Spleen (tissue), 11 donors: ENCODE data around the gene PRND. TPM values are rescaled to one million over a fixed set of nuclear protein-coding genes. Genes with fewer than 3 reads are reported as not detected.

Experiments
- DNase-seq: peaks from one replicate; pipeline ENCODE4 v3.0.0-alpha.2; 2020
- H3K27ac ChIP-seq, 8 donors: fragments of 200-600 bp; sonication (generic) in 7 of 8; 1 replicate in 4 of 8; 2 replicates in 4 of 8; pipeline versions ENCODE4 v1.5.0 to v1.8.0; 2016 to 2021; ENCODE audit warnings: inconsistent platforms in 4 of 8, mild to moderate bottlenecking in 4 of 8, moderate library complexity in 1 of 8
- H3K27me3 ChIP-seq, 7 donors: fragments of 200-600 bp; sonication (generic) in 6 of 7; replicated peaks in 1 of 7; 1 replicate in 4 of 7; 2 replicates in 3 of 7; pipeline versions ENCODE4 v1.5.0 to v1.8.0; 2016 to 2021; ENCODE audit warnings: inconsistent platforms in 3 of 7, mild to moderate bottlenecking in 1 of 7
- H3K36me3 ChIP-seq, 6 donors: fragments of 200-600 bp; sonication (generic) in 5 of 6; 1 replicate in 4 of 6; 2 replicates in 2 of 6; pipeline versions ENCODE4 v1.5.0 to v1.8.0; 2016 to 2021; ENCODE audit warnings: inconsistent platforms in 2 of 6
- H3K4me1 ChIP-seq, 6 donors: fragments of 200-600 bp; sonication (generic) in 5 of 6; 1 replicate in 3 of 6; 2 replicates in 3 of 6; pipeline versions ENCODE4 v1.5.0 to v1.8.0; 2016 to 2021; ENCODE audit warnings: inconsistent platforms in 3 of 6
- H3K4me3 ChIP-seq, 8 donors: fragments of 200-600 bp; sonication (generic) in 7 of 8; 1 replicate in 4 of 8; 2 replicates in 4 of 8; pipeline versions ENCODE4 v1.5.0 to v1.8.0; 2016 to 2021; ENCODE audit warnings: inconsistent platforms in 4 of 8, mild to moderate bottlenecking in 4 of 8, moderate library complexity in 2 of 8
- H3K9me3 ChIP-seq, 8 donors: fragments of 200-600 bp; sonication (generic) in 7 of 8; 1 replicate in 4 of 8; 2 replicates in 4 of 8; pipeline versions ENCODE4 v1.5.0 to v1.8.0; 2016 to 2021; ENCODE audit warnings: inconsistent platforms in 4 of 8
- CTCF ChIP-seq, 11 experiments: fragments of 200-600 bp in 7 of 11; fragments of 450-650 bp in 4 of 11; sonication (generic) in 4 of 11; IDR thresholded peaks in 8 of 11; conservative IDR thresholded peaks in 3 of 11; 1 replicate in 7 of 11; 2 replicates in 4 of 11; pipeline versions ENCODE4 v1.4.0 to v1.8.0; 2016 to 2021; ENCODE audit warnings: antibody characterized with exemption in 11 of 11, inconsistent platforms in 4 of 11, mild to moderate bottlenecking in 1 of 11
- POLR2A ChIP-seq, 3 donors: fragments of 450-650 bp; IDR thresholded peaks; one replicate each; pipeline ENCODE4 v1.5.1; 2017; ENCODE audit warnings: antibody characterized with exemption in 3 of 3, mild to moderate bottlenecking in 1 of 3
- POLR2AphosphoS5 ChIP-seq, 3 donors: sonication (generic); formaldehyde crosslinking; IDR thresholded peaks; one replicate each; pipeline ENCODE4 v1.5.1; 2017; ENCODE audit warnings: antibody characterized with exemption in 3 of 3
- WGBS, 5 donors: extraction: QIAGEN DNeasy Blood & Tissue Kit in 3 of 5; methylation state at CpG; one replicate each; pipeline versions ENCODE4 v1.1.5 to v1.1.7; 2013 to 2018; 5-methylcytosine and 5-hydroxymethylcytosine counted together
- intact Hi-C: fragments of 100-400 bp; cut with DNase I; formaldehyde crosslinking; loops from one replicate; pipeline ENCODE4 v1.15.0; 2023; ENCODE audit warnings: low total_unique reads
- polyA plus RNA-seq, 3 donors: library from polyadenylated mRNA; stranded (reverse); fragments of 200-250 nt; gene quantifications; one replicate each; pipeline ENCODE4 v1.2.1, GENCODE V29; 2013
- total RNA-seq, 7 donors: library from RNA; depleted of rRNA in 3 of 7; stranded (reverse); fragments of >200 nt in 3 of 7; fragmentation: NEBNext Ultra II Directional in 4 of 7; extraction: Animal tissue kit (Norgen Biotek cat#: 25700) in 4 of 7; gene quantifications; one replicate each; pipeline versions ENCODE4 v1.1.0 to v1.2.1, GENCODE V29; 2016 to 2021
- donor health status: healthy with polysubstance abuse.
- donor health status: DM: no; HTN: no; CAD: no; lungs with moderate emphysema.
- donor health status: DM: no; HTN: no; CAD: no.
- donor health status: Bipolar disorder and iron deficiency.
- donor health status: healthy.
- donor health status: DM: no; HTN: no; CAD: no.
- donor health status: DM: yes; HTN: yes; CAD: no.

The PRND gene
- total and polyA plus RNA-seq, 10 donors = 0.03 TPM; not detected in 9

- Histone ChIP-seq H3K27me3 (no peaks in the 10 kb centered on the region), H3K36me3 (no peaks in the 10 kb centered on the region), H3K27ac (peak overlapping the region in 7 of 8 donors; percentile 78 to 94 (median 85)), H3K9me3 (peaks cover 0 to 3% (median 0%) of the 10 kb centered on the region in 8 donors), H3K4me1 (peaks cover 0 to 23% (median 18%) of the 10 kb centered on the region in 6 donors), H3K4me3 (no peak overlapping the region)
- no peak for DNase-seq
- TF ChIP-seq POLR2AphosphoS5 (IDR thresholded peaks at IDR 0.05) = no peak
- TF ChIP-seq CTCF (IDR thresholded peaks at IDR 0.05 in 8 of 11, conservative IDR thresholded peaks at IDR 0.05 in 3 of 11) = no peak
- TF ChIP-seq POLR2A (IDR thresholded peaks at IDR 0.05) = no peak
- intact Hi-C loops = no loop called here
- 92 to 99% (median 95%) methylated on average over 2 of the region's 2 CpGs for WGBS, 5 donors
These were observed 2.5 kb upstream of the PRND start for GRCh38 chr20:4719190-4719589.

GRCh38 chr20:4720041-4720976 lies 1.4 kb upstream of the PRND start:
- peaks cover 0 to 3% (median 0%) of the 10 kb centered on the region in 8 donors for H3K9me3 ChIP-seq
- H3K36me3 ChIP-seq = no peaks in the 10 kb centered on the region
- H3K27me3 ChIP-seq = no peaks in the 10 kb centered on the region
- peak; percentile 93 for DNase-seq
- peak overlapping the region; percentile 70 to 94 (median 83) for H3K27ac ChIP-seq
- intact Hi-C loops = loop anchor here (2.0 kb wide), 1 partner anchor 114 kb away; no protein-coding TSS in a partner anchor
- TF ChIP-seq POLR2AphosphoS5 (IDR thresholded peaks at IDR 0.05) = peak in 1 of 3 donors; percentile 33
- no peak for TF ChIP-seq POLR2A (IDR thresholded peaks at IDR 0.05)
- peak; percentile 46 to 90 (median 75) for TF ChIP-seq CTCF (IDR thresholded peaks at IDR 0.05 in 8 of 11, conservative IDR thresholded peaks at IDR 0.05 in 3 of 11)
- 22 to 28% (median 27%) methylated on average over 18 of the region's 18 CpGs for WGBS, 5 donors
- H3K4me1 ChIP-seq = peaks cover 0 to 23% (median 18%) of the 10 kb centered on the region in 6 donors
- peak overlapping the region in 1 of 8 donors; percentile 11 for H3K4me3 ChIP-seq

GRCh38 chr20:4720977-4721349 lies 746 bp upstream of the PRND start:
- no peak overlapping the region for H3K4me3 ChIP-seq
- TF ChIP-seq POLR2AphosphoS5 (IDR thresholded peaks at IDR 0.05) (no peak), CTCF (IDR thresholded peaks at IDR 0.05 in 8 of 11, conservative IDR thresholded peaks at IDR 0.05 in 3 of 11) (peak in 3 of 11 experiments; percentile 0 to 54 (median 22)), POLR2A (IDR thresholded peaks at IDR 0.05) (no peak)
- peak; percentile 81 for DNase-seq
- 37 to 45% (median 44%) methylated on average over 10 of the region's 10 CpGs for WGBS, 5 donors
- no peaks in the 10 kb centered on the region for H3K27me3 ChIP-seq
- peaks cover 0 to 23% (median 18%) of the 10 kb centered on the region in 6 donors for H3K4me1 ChIP-seq
- intact Hi-C loops = loop anchor here (2.0 kb wide), 1 partner anchor 114 kb away; no protein-coding TSS in a partner anchor
- H3K27ac ChIP-seq = peak overlapping the region in 4 of 8 donors; percentile 85 to 94 (median 88)
- H3K36me3 ChIP-seq = no peaks in the 10 kb centered on the region
- H3K9me3 ChIP-seq = peaks cover 0 to 3% (median 0%) of the 10 kb centered on the region in 8 donors

- intact Hi-C loops = no loop called here
- Histone ChIP-seq H3K36me3 (no peaks in the 10 kb centered on the region), H3K27me3 (no peaks in the 10 kb centered on the region), H3K9me3 (peaks cover 0 to 3% (median 0%) of the 10 kb centered on the region in 8 donors), H3K27ac (no peak overlapping the region), H3K4me3 (no peak overlapping the region), H3K4me1 (peaks cover 6 to 39% (median 33%) of the 10 kb centered on the region in 6 donors)
- 76 to 86% (median 80%) methylated on average over 1 to 5 of the region's 5 CpGs for WGBS, 5 donors
- TF ChIP-seq POLR2AphosphoS5 (IDR thresholded peaks at IDR 0.05) = no peak
- TF ChIP-seq CTCF (IDR thresholded peaks at IDR 0.05 in 8 of 11, conservative IDR thresholded peaks at IDR 0.05 in 3 of 11) = no peak
- no peak for TF ChIP-seq POLR2A (IDR thresholded peaks at IDR 0.05)
- DNase-seq = no peak
These were observed 862 bp downstream of the PRND start for GRCh38 chr20:4722571-4722970.
